Endodermal cell (in vitro differentiated cells): ENCODE measurements around the gene SH2B3. TPM values are rescaled to one million over a fixed set of nuclear protein-coding genes. Genes with fewer than 3 reads are reported as not detected.

Experiments used
- DNase-seq: peaks from one replicate; pipeline ENCODE4 v3.0.0-alpha.2; 2017
- H3K27ac ChIP-seq: 2 replicates; pipeline ENCODE4 v1.5.1; 2013; ENCODE audit warnings: mild to moderate bottlenecking, low read depth, low read length, moderate library complexity
- H3K27me3 ChIP-seq: 2 replicates; pipeline ENCODE4 v1.6.1; 2013; ENCODE audit warnings: mild to moderate bottlenecking, low read length, moderate library complexity; ENCODE audit not compliant: insufficient read depth, control insufficient read depth, poor library complexity, severe bottlenecking
- H3K36me3 ChIP-seq: 2 replicates; pipeline ENCODE4 v1.7.0; 2013; ENCODE audit warnings: mild to moderate bottlenecking, low read length, moderate library complexity; ENCODE audit not compliant: control insufficient read depth, insufficient read depth
- H3K4me1 ChIP-seq: one replicate; pipeline ENCODE4 v1.7.0; 2013; ENCODE audit warnings: low read length; ENCODE audit not compliant: control insufficient read depth, insufficient read depth
- H3K4me3 ChIP-seq: 2 replicates; pipeline ENCODE4 v1.5.1; 2013; ENCODE audit warnings: mild to moderate bottlenecking, low read length, moderate library complexity
- H3K9ac ChIP-seq: 2 replicates; pipeline ENCODE4 v1.6.1; 2013; ENCODE audit warnings: mild to moderate bottlenecking, low read length, moderate library complexity; ENCODE audit not compliant: poor library complexity, severe bottlenecking; ENCODE audit errors: extremely low read depth
- H3K9me3 ChIP-seq: 2 replicates; pipeline ENCODE4 v1.6.1; 2013; ENCODE audit warnings: mild to moderate bottlenecking, low read length, moderate library complexity; ENCODE audit not compliant: control insufficient read depth
- H3K27ac Mint-ChIP-seq: 2 replicates; pipeline ENCODE4 v1.8.0; 2020; ENCODE audit warnings: mixed read lengths
- H3K27me3 Mint-ChIP-seq: 2 replicates; pipeline ENCODE4 v1.8.0; 2021; ENCODE audit warnings: mild to moderate bottlenecking, mixed read lengths; ENCODE audit not compliant: insufficient read depth
- H3K36me3 Mint-ChIP-seq: 2 replicates; pipeline ENCODE4 v1.8.0; 2020; ENCODE audit warnings: low read depth, mixed read lengths
- H3K4me1 Mint-ChIP-seq: 2 replicates; pipeline ENCODE4 v1.8.0; 2020; ENCODE audit warnings: mixed read lengths
- H3K4me3 Mint-ChIP-seq: 2 replicates; pipeline ENCODE4 v1.8.0; 2020; ENCODE audit warnings: mild to moderate bottlenecking, moderate library complexity, mixed read lengths
- H3K9me3 Mint-ChIP-seq: 2 replicates; pipeline ENCODE4 v1.8.0; 2020; ENCODE audit warnings: mild to moderate bottlenecking, mixed read lengths
- WGBS, 2 experiments: methylation state at CpG; one replicate each; pipeline versions ENCODE4 v1.1.5 to v1.1.7; 2013; ENCODE audit warnings: missing lambda C conversion rate in 2 of 2, mixed read lengths in 1 of 2; ENCODE audit not compliant: insufficient coverage in 1 of 2, insufficient read length in 1 of 2; 5-methylcytosine and 5-hydroxymethylcytosine counted together
- total RNA-seq, 2 donors: library from RNA; stranded (reverse); fragmentation: NEBNext Ultra II Directional in 1 of 2; extraction: Animal tissue kit (Norgen Biotek cat#: 25700) in 1 of 2; gene quantifications; 2 replicates in 1 of 2; 3 replicates in 1 of 2; pipeline ENCODE4 v1.2.1, GENCODE V29; 2021
- TF ChIP-seq, protein P1 (sequence below): fragments of 200-600 bp; sonication (generic); conservative IDR thresholded peaks from 2 replicates; pipeline ENCODE4 v1.5.0; 2021; ENCODE audit warnings: antibody characterized with exemption, mild to moderate bottlenecking

Gene SH2B3
- total RNA-seq, 2 donors from 2014 or later = 6.8 to 6.9 TPM

DNA sequence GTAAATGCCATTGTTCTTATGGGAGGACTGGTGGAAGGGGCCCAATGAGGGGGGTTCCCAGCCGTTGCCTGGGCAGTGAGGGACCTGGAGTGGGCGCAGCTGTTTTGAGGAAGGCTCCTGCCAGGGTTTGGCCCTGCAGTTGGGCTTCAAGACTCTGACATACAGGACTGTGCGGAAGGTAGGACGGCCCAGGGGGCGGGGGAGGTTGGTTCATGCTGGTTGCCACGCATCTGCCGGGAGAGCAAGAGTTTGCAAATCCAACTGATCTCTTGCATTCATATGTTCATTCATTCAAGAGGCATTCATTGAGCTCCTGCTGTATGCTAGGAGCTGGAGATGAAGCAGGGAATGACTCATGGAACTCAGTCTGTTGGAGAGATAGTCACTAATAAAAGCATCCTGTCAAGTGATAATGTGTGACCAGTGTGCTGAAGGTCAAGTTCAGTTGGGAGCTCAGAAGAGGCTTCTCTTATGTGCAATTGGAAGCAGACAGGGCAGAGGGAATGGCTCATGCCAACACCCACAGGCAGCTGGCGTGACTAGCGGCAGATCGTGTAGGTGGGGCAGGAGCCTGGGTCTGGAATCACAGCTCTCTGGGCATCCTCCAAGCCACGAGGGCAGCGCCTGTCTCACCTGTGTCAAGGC is 7.8 kb downstream of the SH2B3 start:
- Mint-ChIP-seq H3K4me3 (no peak overlapping the region), H3K27me3 (no peaks in the 10 kb centered on the region), H3K4me1 (peaks cover 28% of the 10 kb centered on the region), H3K36me3 (no peaks in the 10 kb centered on the region), H3K27ac (peak overlapping the region; percentile 93), H3K9me3 (no peaks in the 10 kb centered on the region)
- peak; percentile 80 for DNase-seq
- 83 to 88% methylated on average over 8 to 12 of the region's 12 CpGs for WGBS, 2 experiments
- Histone ChIP-seq H3K27me3 (no peaks in the 10 kb centered on the region), H3K4me3 (no peak overlapping the region), H3K4me1 (peaks cover 22% of the 10 kb centered on the region), H3K9me3 (no peaks in the 10 kb centered on the region), H3K36me3 (no peaks in the 10 kb centered on the region), H3K9ac (no peak overlapping the region), H3K27ac (no peak overlapping the region)
- TF ChIP-seq, protein P1, sequence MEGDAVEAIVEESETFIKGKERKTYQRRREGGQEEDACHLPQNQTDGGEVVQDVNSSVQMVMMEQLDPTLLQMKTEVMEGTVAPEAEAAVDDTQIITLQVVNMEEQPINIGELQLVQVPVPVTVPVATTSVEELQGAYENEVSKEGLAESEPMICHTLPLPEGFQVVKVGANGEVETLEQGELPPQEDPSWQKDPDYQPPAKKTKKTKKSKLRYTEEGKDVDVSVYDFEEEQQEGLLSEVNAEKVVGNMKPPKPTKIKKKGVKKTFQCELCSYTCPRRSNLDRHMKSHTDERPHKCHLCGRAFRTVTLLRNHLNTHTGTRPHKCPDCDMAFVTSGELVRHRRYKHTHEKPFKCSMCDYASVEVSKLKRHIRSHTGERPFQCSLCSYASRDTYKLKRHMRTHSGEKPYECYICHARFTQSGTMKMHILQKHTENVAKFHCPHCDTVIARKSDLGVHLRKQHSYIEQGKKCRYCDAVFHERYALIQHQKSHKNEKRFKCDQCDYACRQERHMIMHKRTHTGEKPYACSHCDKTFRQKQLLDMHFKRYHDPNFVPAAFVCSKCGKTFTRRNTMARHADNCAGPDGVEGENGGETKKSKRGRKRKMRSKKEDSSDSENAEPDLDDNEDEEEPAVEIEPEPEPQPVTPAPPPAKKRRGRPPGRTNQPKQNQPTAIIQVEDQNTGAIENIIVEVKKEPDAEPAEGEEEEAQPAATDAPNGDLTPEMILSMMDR = no peak

DNA sequence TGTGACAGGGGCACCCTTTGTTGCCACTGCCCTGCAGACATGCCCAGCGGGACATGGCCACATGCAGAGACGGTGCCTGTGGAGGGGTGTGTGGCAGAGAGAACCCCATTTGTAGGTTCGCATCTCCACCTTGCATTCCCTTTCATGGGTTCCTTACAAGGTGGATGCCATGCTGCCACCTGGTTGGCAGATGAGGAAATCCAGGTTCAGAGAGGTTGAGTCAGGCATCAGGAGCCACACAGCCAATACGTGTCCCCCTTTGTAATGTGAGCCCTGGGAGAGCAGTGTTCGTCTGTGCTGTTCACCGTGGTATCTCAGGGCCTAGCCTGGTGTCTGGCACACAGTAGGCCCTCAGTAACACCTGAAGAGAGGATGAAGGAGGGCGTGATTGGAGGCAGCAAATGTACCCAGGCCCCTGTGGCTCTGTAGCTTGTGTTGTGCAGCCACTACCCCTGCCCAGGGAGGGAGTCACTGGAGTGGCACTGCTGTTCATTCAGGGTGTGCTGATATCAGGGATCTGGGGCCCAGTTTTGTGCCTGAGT is 9.1 kb downstream of the SH2B3 start:
- Histone ChIP-seq H3K36me3 (no peaks in the 10 kb centered on the region), H3K9me3 (no peaks in the 10 kb centered on the region), H3K4me3 (no peak overlapping the region), H3K27me3 (no peaks in the 10 kb centered on the region), H3K4me1 (peaks cover 22% of the 10 kb centered on the region), H3K9ac (no peak overlapping the region), H3K27ac (no peak overlapping the region)
- TF ChIP-seq, protein P1 = no peak
- no peak overlapping the region for H3K4me3 Mint-ChIP-seq
- peak overlapping the region; percentile 49 for H3K27ac Mint-ChIP-seq
- 92 to 95% methylated on average over 2 to 7 of the region's 7 CpGs for WGBS, 2 experiments
- no peaks in the 10 kb centered on the region for H3K9me3 Mint-ChIP-seq
- no peaks in the 10 kb centered on the region for H3K36me3 Mint-ChIP-seq
- H3K4me1 Mint-ChIP-seq = peaks cover 28% of the 10 kb centered on the region
- no peak for DNase-seq
- no peaks in the 10 kb centered on the region for H3K27me3 Mint-ChIP-seq

DNA sequence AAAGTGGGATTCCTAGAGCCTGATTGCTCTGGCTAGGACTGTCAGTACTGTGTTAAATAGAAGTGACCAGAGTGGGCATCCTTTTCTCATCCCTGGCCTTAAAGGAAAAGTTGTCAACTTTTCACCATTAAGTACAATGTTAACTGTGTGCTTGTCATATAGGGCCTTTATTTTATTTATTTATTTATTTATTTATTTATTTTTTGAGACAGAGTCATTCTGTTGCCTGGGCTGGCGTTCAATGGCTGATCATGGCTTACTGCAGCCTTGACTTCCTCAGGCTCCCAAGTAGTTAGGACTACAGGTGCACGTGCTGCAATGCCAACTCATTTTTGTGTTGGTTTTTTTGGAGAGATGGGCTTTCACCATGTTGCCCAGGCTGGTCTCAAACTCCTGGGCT is 11.6 kb downstream of the SH2B3 start:
- WGBS, 2 experiments = 94% methylated on average over 2 of the region's 2 CpGs; no CpG with 5 or more reads in 1 of the 2 experiments
- H3K27ac ChIP-seq = no peak overlapping the region
- H3K27me3 Mint-ChIP-seq = no peaks in the 10 kb centered on the region
- no peaks in the 10 kb centered on the region for H3K9me3 ChIP-seq
- peaks cover 10% of the 10 kb centered on the region for H3K4me1 ChIP-seq
- H3K9ac ChIP-seq = no peak overlapping the region
- H3K36me3 ChIP-seq = no peaks in the 10 kb centered on the region
- peaks cover 13% of the 10 kb centered on the region for H3K4me1 Mint-ChIP-seq
- H3K4me3 Mint-ChIP-seq = no peak overlapping the region
- TF ChIP-seq, protein P1 = no peak
- no peak for DNase-seq
- H3K4me3 ChIP-seq = no peak overlapping the region
- no peak overlapping the region for H3K27ac Mint-ChIP-seq
- peaks cover 10% of the 10 kb centered on the region for H3K36me3 Mint-ChIP-seq
- no peaks in the 10 kb centered on the region for H3K27me3 ChIP-seq
- H3K9me3 Mint-ChIP-seq = no peaks in the 10 kb centered on the region
